ENCODE results near the gene TSPAN32. TPM values are rescaled to one million over a fixed set of nuclear protein-coding genes. Genes with fewer than 3 reads are reported as not detected.

Gene TSPAN32
- total and polyA plus RNA-seq, 10 of the 15 experiments (the other 5 are each of a cell fraction or from before 2014, with no cell fraction given): 0.08 TPM; not detected in 9

DNA sequence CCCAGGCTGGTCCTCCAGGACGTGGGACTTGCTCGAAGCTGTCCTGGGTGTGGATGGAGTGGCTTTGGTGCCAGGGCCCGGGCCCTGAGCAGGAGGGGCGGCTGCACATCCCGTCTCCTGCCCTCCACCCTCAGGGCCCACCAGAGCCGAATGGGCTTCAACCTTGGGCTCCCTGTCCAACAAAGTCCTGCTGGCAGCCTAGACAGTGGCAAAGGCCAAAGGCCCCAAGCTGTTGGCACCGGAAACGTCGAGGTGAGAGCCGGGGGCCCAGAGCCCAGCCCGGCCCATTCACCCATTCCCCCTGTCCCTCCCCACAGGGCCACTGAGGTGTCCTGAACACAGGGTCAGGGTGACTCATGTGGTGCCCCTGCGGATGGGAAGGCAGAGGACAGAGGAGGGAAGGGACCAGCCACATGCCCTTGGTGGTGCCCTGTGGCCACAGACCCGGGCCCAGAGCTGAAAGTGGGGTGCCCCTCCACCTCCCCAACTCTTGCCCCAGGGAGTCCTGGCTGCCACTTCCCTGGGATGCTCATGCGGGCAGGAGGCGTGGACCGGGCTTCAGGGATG, 9.1 kb downstream of the TSPAN32 start (continued):
- no peak for TF ChIP-seq BCL3 (IDR thresholded peaks at IDR 0.05; ENCODE audit: borderline replicate concordance, insufficient read depth, low read depth, low read length, poor library complexity, severe bottlenecking)

DNA sequence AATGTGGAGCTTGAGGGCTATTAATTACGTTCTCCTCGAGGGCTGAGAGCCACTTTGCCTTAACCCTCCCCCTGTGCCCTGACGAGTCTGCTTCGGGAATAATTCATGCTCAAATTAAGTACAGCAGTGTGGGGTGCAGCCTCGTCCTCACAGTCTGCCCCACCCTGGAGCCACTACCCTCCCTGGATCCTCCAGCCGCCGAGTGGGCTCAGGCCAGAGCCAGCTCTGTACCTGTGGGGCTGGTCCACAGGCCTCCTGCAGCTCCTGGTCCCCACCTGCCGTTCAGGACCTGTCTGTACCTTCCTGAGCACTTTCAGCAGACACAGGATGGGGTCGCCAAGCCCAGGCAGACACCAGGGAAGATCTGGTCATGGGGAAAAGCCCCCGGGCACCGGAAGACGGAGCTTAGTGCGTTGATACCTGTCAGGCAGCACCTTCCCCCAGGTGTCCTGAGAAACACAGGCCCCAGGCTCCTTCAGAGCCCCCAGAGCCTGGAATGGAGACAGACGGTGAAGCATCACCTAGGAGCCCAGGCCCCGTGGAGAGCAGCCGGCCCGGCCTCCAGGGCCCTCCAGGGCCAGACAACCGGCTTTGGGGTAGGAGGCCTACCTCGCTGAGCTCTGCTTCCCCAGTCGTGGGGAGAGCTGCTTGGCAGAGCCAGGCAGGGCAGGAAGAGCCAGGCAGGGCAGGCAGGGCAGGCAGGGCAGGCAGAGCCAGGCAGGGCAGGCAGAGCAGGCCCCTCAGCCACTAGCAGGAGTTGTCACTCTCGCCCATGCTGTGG, 9.7 kb downstream of the TSPAN32 start:
- no peak overlapping the region for H3K9ac ChIP-seq (ENCODE audit: control insufficient read depth, insufficient read depth, low read length)
- ATAC-seq: no peak
- no peaks in the 10 kb centered on the region for H4K20me1 ChIP-seq (ENCODE audit: control insufficient read depth, insufficient read depth)
- no peak overlapping the region for H3K27ac ChIP-seq (ENCODE audit: control insufficient read depth, insufficient read depth)
- H3K4me3 ChIP-seq: no peak overlapping the region
- H3K79me2 ChIP-seq (ENCODE audit: control insufficient read depth, insufficient read depth, low read length): no peaks in the 10 kb centered on the region
- no peak overlapping the region for H3K4me2 ChIP-seq (ENCODE audit: control insufficient read depth, insufficient read depth)
- TF ChIP-seq SRF (IDR thresholded peaks at IDR 0.05; ENCODE audit: low read depth in 2 of 2, low read length in 2 of 2): no peak
- no peak for TF ChIP-seq SMC3 (IDR thresholded peaks at IDR 0.05; ENCODE audit: borderline replicate concordance, low read length)
- TF ChIP-seq SP1 (IDR thresholded peaks at IDR 0.05; ENCODE audit: low read depth, low read length): no peak
- TF ChIP-seq HDAC6 (IDR thresholded peaks at IDR 0.05; ENCODE audit: unreplicated experiment): no peak
- no peak for TF ChIP-seq NFYA (IDR thresholded peaks at IDR 0.05; ENCODE audit: borderline replicate concordance, low read depth, low read length)
- TF ChIP-seq LARP7 (IDR thresholded peaks at IDR 0.05): no peak
- TF ChIP-seq E2F4 (IDR thresholded peaks at IDR 0.05; ENCODE audit: low read depth, low read length): no peak
- TF ChIP-seq, protein P1, sequence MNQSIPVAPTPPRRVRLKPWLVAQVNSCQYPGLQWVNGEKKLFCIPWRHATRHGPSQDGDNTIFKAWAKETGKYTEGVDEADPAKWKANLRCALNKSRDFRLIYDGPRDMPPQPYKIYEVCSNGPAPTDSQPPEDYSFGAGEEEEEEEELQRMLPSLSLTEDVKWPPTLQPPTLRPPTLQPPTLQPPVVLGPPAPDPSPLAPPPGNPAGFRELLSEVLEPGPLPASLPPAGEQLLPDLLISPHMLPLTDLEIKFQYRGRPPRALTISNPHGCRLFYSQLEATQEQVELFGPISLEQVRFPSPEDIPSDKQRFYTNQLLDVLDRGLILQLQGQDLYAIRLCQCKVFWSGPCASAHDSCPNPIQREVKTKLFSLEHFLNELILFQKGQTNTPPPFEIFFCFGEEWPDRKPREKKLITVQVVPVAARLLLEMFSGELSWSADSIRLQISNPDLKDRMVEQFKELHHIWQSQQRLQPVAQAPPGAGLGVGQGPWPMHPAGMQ (IDR thresholded peaks at IDR 0.05; ENCODE audit: borderline replicate concordance): no peak
- TF ChIP-seq MEF2B (IDR thresholded peaks at IDR 0.05; ENCODE audit: partially characterized antibody, poor library complexity, severe bottlenecking): no peak
- no peak for TF ChIP-seq RCOR1 (conservative IDR thresholded peaks at IDR 0.05; ENCODE audit: low read depth, low read length)
- TF ChIP-seq, protein P2, sequence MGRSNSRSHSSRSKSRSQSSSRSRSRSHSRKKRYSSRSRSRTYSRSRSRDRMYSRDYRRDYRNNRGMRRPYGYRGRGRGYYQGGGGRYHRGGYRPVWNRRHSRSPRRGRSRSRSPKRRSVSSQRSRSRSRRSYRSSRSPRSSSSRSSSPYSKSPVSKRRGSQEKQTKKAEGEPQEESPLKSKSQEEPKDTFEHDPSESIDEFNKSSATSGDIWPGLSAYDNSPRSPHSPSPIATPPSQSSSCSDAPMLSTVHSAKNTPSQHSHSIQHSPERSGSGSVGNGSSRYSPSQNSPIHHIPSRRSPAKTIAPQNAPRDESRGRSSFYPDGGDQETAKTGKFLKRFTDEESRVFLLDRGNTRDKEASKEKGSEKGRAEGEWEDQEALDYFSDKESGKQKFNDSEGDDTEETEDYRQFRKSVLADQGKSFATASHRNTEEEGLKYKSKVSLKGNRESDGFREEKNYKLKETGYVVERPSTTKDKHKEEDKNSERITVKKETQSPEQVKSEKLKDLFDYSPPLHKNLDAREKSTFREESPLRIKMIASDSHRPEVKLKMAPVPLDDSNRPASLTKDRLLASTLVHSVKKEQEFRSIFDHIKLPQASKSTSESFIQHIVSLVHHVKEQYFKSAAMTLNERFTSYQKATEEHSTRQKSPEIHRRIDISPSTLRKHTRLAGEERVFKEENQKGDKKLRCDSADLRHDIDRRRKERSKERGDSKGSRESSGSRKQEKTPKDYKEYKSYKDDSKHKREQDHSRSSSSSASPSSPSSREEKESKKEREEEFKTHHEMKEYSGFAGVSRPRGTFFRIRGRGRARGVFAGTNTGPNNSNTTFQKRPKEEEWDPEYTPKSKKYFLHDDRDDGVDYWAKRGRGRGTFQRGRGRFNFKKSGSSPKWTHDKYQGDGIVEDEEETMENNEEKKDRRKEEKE (IDR thresholded peaks at IDR 0.05): no peak
- TF ChIP-seq GATAD2B (conservative IDR thresholded peaks at IDR 0.05; ENCODE audit: low read depth): no peak
- ChIA-PET RAD21 (ENCODE audit: unreplicated experiment) (no interaction called here), CTCF (interaction anchor here (3.2 kb wide), 1 partner anchor 109 kb away, joined by 19 read pairs; no protein-coding TSS in a partner anchor), SMC1A (ENCODE audit: uncharacterized antibody, unreplicated experiment) (interaction anchor here (0.6 kb wide), 1 partner anchor 70 kb away, joined by 3 read pairs; no protein-coding TSS in a partner anchor), POLR2A (no interaction called here)
- no peak for DNase-seq (ENCODE audit: low read depth, low spot score)
- FAIRE-seq: no peak
- intact Hi-C loops (cut with micrococcal nuclease; ENCODE audit: unreplicated experiment): no loop called here
- H3K4me1 ChIP-seq (ENCODE audit: control insufficient read depth, insufficient read depth, low read length): no peaks in the 10 kb centered on the region
- no TSS peak for BruUV-seq (replicated peaks)
- WGBS (ENCODE audit: insufficient coverage, insufficient replicate concordance, low lambda C conversion rate, missing lambda C conversion rate): 40% methylated on average over 21 of the region's 21 CpGs
- no peaks in the 10 kb centered on the region for H3K9me3 ChIP-seq (replicated peaks; ENCODE audit: control insufficient read depth, insufficient read depth, low read length)
- H3K36me3 ChIP-seq (ENCODE audit: control insufficient read depth in 2 of 2, insufficient read depth in 2 of 2, low read length in 1 of 2): no peaks in the 10 kb centered on the region
- no peaks in the 10 kb centered on the region for H3K27me3 ChIP-seq (replicated peaks in 1 of 2; ENCODE audit: control insufficient read depth in 2 of 2, insufficient read depth in 2 of 2, low read length in 1 of 2)
- no peak overlapping the region for H2AFZ ChIP-seq (ENCODE audit: control insufficient read depth, low read depth, low read length)
- in situ Hi-C loops (cut with MboI): loop anchor here (5.0 kb wide), 1 partner anchor 106 kb away; no protein-coding TSS in a partner anchor

Measured in GM12878 (cell line).